Measurements from ENCODE around the gene PLCB1.

The PLCB1 gene

GRCh38 chr20:8657664-8658063, 525.6 kb downstream of the PLCB1 start:
- Histone ChIP-seq H4K20me1 (ENCODE audit: control insufficient read depth, insufficient read depth, low read depth, low read length) (no peaks in the 10 kb centered on the region), H3K79me2 (ENCODE audit: control insufficient read depth, low read length) (no peaks in the 10 kb centered on the region), H3K27ac (ENCODE audit: low read depth, low read length) (no peak overlapping the region), H3K4me3 (ENCODE audit: low read length) (no peak overlapping the region), H3K9me3 (ENCODE audit: control insufficient read depth, insufficient read depth, low read length) (no peaks in the 10 kb centered on the region), H3K4me2 (ENCODE audit: low read length) (no peak overlapping the region), H3K27me3 (ENCODE audit: control insufficient read depth, low read length) (no peaks in the 10 kb centered on the region), H3K36me3 (ENCODE audit: control insufficient read depth, low read length) (no peaks in the 10 kb centered on the region), H3K9me2 (replicated peaks; ENCODE audit: control insufficient read depth, low read length) (no peaks in the 10 kb centered on the region), H3K4me1 (ENCODE audit: control insufficient read depth, low read length) (no peaks in the 10 kb centered on the region), H3F3A (ENCODE audit: control insufficient read depth, insufficient read depth) (no peaks in the 10 kb centered on the region)
- TF ChIP-seq CTCF (IDR thresholded peaks at IDR 0.05; ENCODE audit: low read depth, low read length, poor library complexity, severe bottlenecking) (no peak), EZH2phosphoT487 (IDR thresholded peaks at IDR 0.05; ENCODE audit: borderline replicate concordance, low read length) (no peak)

DNA sequence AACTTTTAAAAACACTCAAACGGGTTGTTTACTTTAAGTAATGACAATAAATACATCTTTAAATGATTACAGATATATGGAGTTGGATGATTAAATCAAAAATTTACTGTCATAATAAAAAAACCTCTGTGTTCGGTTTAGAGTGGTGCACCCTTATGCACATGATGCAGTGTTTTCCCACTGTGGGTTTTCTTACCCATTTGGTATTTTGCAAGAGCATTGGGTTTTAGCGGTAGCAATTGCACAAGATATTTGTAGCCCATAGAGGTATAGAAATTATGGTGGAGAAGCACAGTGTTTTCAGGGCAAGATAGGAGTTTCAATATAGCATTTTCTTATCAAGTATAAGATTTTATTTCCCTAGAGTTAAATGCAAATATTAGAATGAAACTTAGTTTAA, 526.0 kb downstream of the PLCB1 start:
- no peaks in the 10 kb centered on the region for H3K4me1 ChIP-seq (ENCODE audit: control insufficient read depth, low read length)
- no peaks in the 10 kb centered on the region for H3F3A ChIP-seq (ENCODE audit: control insufficient read depth, insufficient read depth)
- H3K9me3 ChIP-seq (ENCODE audit: control insufficient read depth, insufficient read depth, low read length) = no peaks in the 10 kb centered on the region
- no peaks in the 10 kb centered on the region for H3K36me3 ChIP-seq (ENCODE audit: control insufficient read depth, low read length)
- H3K27me3 ChIP-seq (ENCODE audit: control insufficient read depth, low read length) = no peaks in the 10 kb centered on the region
- H4K20me1 ChIP-seq (ENCODE audit: control insufficient read depth, insufficient read depth, low read depth, low read length) = no peaks in the 10 kb centered on the region
- no peaks in the 10 kb centered on the region for H3K9me2 ChIP-seq (replicated peaks; ENCODE audit: control insufficient read depth, low read length)
- H3K4me2 ChIP-seq (ENCODE audit: low read length) = no peak overlapping the region
- no peak for TF ChIP-seq CTCF (IDR thresholded peaks at IDR 0.05; ENCODE audit: low read depth, low read length, poor library complexity, severe bottlenecking)
- TF ChIP-seq EZH2phosphoT487 (IDR thresholded peaks at IDR 0.05; ENCODE audit: borderline replicate concordance, low read length) = no peak
- no peak overlapping the region for H3K4me3 ChIP-seq (ENCODE audit: low read length)
- no peak overlapping the region for H3K27ac ChIP-seq (ENCODE audit: low read depth, low read length)
- H3K79me2 ChIP-seq (ENCODE audit: control insufficient read depth, low read length) = no peaks in the 10 kb centered on the region

DNA sequence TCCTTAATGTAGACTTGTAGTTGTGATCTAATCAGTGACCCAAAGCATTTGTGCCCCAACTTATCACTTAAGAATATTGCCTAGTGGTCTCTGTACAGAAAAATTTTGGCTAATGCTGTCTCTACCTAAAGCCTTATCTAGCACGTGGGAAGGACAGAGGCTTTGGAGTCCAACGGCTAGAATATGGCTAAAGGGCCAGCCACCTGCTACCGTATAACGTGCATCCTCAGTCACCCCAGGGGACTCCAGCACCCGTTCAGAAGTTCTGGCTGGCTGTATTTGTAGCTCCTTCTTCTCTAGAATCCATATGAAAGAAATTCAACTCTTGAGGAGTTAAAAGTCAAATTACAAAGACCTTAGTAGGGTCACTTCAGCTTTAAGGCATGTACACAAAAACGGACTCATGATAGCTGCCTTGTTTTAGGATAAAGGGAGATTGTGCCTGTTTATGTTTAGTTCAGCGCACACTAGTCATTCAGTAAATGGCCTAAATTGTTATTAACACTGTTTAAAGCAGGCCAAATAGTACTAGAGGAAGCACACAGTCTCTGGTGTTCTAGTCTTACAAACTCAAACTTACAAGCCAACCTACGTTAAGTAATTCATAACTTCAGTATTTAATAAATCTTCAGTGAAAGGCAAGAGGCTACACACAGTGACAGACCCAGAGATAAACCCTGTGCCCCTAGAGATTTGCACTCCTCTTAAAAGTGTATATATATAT, 529.3 kb downstream of the PLCB1 start:
- H3K27ac ChIP-seq (ENCODE audit: low read depth, low read length) = no peak overlapping the region
- H3K4me1 ChIP-seq (ENCODE audit: control insufficient read depth, low read length) = no peaks in the 10 kb centered on the region
- H3K4me3 ChIP-seq (ENCODE audit: low read length) = no peak overlapping the region
- H3K36me3 ChIP-seq (ENCODE audit: control insufficient read depth, low read length) = no peaks in the 10 kb centered on the region
- no peak for TF ChIP-seq EZH2phosphoT487 (IDR thresholded peaks at IDR 0.05; ENCODE audit: borderline replicate concordance, low read length)
- H3K27me3 ChIP-seq (ENCODE audit: control insufficient read depth, low read length) = no peaks in the 10 kb centered on the region
- no peaks in the 10 kb centered on the region for H3K9me2 ChIP-seq (replicated peaks; ENCODE audit: control insufficient read depth, low read length)
- H3K4me2 ChIP-seq (ENCODE audit: low read length) = no peak overlapping the region
- H3F3A ChIP-seq (ENCODE audit: control insufficient read depth, insufficient read depth) = no peaks in the 10 kb centered on the region
- no peaks in the 10 kb centered on the region for H3K79me2 ChIP-seq (ENCODE audit: control insufficient read depth, low read length)
- no peaks in the 10 kb centered on the region for H3K9me3 ChIP-seq (ENCODE audit: control insufficient read depth, insufficient read depth, low read length)
- no peaks in the 10 kb centered on the region for H4K20me1 ChIP-seq (ENCODE audit: control insufficient read depth, insufficient read depth, low read depth, low read length)

GRCh38 chr20:8662433-8662954, 530.4 kb downstream of the PLCB1 start:
- H3F3A ChIP-seq (ENCODE audit: control insufficient read depth, insufficient read depth) = no peaks in the 10 kb centered on the region
- H3K4me2 ChIP-seq (ENCODE audit: low read length) = no peak overlapping the region
- no peaks in the 10 kb centered on the region for H3K27me3 ChIP-seq (ENCODE audit: control insufficient read depth, low read length)
- TF ChIP-seq EZH2phosphoT487 (IDR thresholded peaks at IDR 0.05; ENCODE audit: borderline replicate concordance, low read length) = no peak
- no peak for TF ChIP-seq CTCF (IDR thresholded peaks at IDR 0.05; ENCODE audit: low read depth, low read length, poor library complexity, severe bottlenecking)
- no peaks in the 10 kb centered on the region for H3K9me3 ChIP-seq (ENCODE audit: control insufficient read depth, insufficient read depth, low read length)
- no peak overlapping the region for H3K4me3 ChIP-seq (ENCODE audit: low read length)
- H4K20me1 ChIP-seq (ENCODE audit: control insufficient read depth, insufficient read depth, low read depth, low read length) = no peaks in the 10 kb centered on the region
- H3K79me2 ChIP-seq (ENCODE audit: control insufficient read depth, low read length) = no peaks in the 10 kb centered on the region
- no peaks in the 10 kb centered on the region for H3K9me2 ChIP-seq (replicated peaks; ENCODE audit: control insufficient read depth, low read length)
- H3K36me3 ChIP-seq (ENCODE audit: control insufficient read depth, low read length) = no peaks in the 10 kb centered on the region
- no peaks in the 10 kb centered on the region for H3K4me1 ChIP-seq (ENCODE audit: control insufficient read depth, low read length)
- H3K27ac ChIP-seq (ENCODE audit: low read depth, low read length) = no peak overlapping the region
